Measurements from ENCODE around the gene CNTN5. TPM values are rescaled to one million over a fixed set of nuclear protein-coding genes. Genes with fewer than 3 reads are reported as not detected.
"Not testable (repeated sequence)": the region's sequence is repeated elsewhere in the genome, so short reads cannot be mapped to it uniquely, and the experiment has no call there.

Gene CNTN5
- total RNA-seq, 2 donors from 2014 or later: not detected

DNA sequence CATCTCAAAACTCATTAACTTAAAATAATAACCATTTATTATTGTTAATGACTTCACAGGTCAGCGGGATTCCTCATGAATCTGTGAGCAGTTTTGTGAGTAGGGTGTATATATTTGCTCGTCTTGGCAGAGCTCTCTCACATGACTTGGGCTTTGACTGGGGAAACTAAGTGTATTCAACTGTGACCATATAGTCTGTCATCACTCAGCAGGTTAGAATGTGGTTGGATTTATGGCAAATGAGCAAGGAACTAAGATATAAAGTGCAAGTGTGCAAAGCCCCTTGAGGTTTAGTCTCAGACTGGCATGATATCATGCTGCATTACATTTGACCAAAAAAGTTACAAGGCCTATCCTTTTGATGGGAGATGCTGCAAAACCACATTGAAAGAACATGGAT is 254.8 kb downstream of the CNTN5 start:
- no peaks in the 10 kb centered on the region for H3K36me3 Mint-ChIP-seq (ENCODE audit: low read depth)
- H3K9me3 Mint-ChIP-seq: peaks cover 4% of the 10 kb centered on the region
- no peak overlapping the region for H3K27ac Mint-ChIP-seq
- H3K4me3 Mint-ChIP-seq: no peak overlapping the region
- ATAC-seq (replicated peaks): no peak
- no peaks in the 10 kb centered on the region for H3K27me3 Mint-ChIP-seq
- H3K4me1 Mint-ChIP-seq: no peaks in the 10 kb centered on the region

DNA sequence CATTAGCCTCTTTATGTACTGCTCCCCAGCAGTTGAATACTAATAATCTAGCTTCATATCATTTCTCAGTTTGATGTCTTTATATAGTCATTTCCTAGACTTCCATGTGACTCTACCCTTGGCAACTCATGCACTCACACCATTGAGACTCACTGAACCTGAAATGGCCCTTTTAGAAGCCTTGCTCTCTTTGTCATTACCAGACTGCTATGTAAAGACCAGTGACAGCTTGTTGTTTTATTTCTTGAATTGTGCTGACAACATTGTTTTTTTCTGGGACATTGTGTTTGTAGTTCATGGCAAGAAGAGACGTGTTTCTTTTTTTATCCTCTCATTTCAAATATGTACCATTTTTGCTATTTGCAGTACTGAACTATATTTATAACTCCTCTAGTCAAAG is 256.5 kb downstream of the CNTN5 start:
- no peaks in the 10 kb centered on the region for H3K4me1 Mint-ChIP-seq
- H3K4me3 Mint-ChIP-seq: no peak overlapping the region
- H3K27me3 Mint-ChIP-seq: no peaks in the 10 kb centered on the region
- H3K36me3 Mint-ChIP-seq (ENCODE audit: low read depth): no peaks in the 10 kb centered on the region
- H3K27ac Mint-ChIP-seq: no peak overlapping the region
- H3K9me3 Mint-ChIP-seq: peaks cover 7% of the 10 kb centered on the region
- no peak for ATAC-seq (replicated peaks)

DNA sequence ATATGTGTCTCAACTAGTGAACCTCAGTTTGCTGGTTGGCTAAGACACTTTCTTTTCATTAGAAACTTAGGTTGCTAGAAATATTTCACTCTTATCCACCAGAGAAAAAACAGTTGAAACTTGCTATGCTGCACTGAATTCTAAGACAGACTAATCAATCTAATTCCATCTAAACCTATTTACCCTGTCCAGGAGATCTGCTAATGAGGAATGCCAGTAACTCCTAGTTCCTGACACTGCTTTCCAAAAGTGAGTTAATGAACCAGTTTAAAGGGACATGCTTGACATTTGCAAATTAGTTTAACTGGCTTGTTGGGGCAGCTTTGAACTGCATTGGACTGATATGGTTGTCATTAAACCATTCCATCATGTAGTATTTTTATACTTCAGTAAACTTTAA is 258.5 kb downstream of the CNTN5 start:
- ATAC-seq (replicated peaks): no peak
- H3K27ac Mint-ChIP-seq: no peak overlapping the region

GRCh38 chr11:99281331-99281730 is 260.6 kb downstream of the CNTN5 start:
- H3K27ac Mint-ChIP-seq: no peak overlapping the region
- ATAC-seq (replicated peaks): no peak
- H3K4me3 Mint-ChIP-seq: no peak overlapping the region
- H3K9me3 Mint-ChIP-seq: peaks cover 8% of the 10 kb centered on the region
- H3K27me3 Mint-ChIP-seq: no peaks in the 10 kb centered on the region
- H3K4me1 Mint-ChIP-seq: no peaks in the 10 kb centered on the region
- no peaks in the 10 kb centered on the region for H3K36me3 Mint-ChIP-seq (ENCODE audit: low read depth)

More for the DNA sequence above, 258.5 kb downstream of the CNTN5 start:
- no peaks in the 10 kb centered on the region for H3K4me1 Mint-ChIP-seq
- peaks cover 8% of the 10 kb centered on the region for H3K9me3 Mint-ChIP-seq
- H3K27me3 Mint-ChIP-seq: no peaks in the 10 kb centered on the region
- no peaks in the 10 kb centered on the region for H3K36me3 Mint-ChIP-seq (ENCODE audit: low read depth)
- no peak overlapping the region for H3K4me3 Mint-ChIP-seq

DNA sequence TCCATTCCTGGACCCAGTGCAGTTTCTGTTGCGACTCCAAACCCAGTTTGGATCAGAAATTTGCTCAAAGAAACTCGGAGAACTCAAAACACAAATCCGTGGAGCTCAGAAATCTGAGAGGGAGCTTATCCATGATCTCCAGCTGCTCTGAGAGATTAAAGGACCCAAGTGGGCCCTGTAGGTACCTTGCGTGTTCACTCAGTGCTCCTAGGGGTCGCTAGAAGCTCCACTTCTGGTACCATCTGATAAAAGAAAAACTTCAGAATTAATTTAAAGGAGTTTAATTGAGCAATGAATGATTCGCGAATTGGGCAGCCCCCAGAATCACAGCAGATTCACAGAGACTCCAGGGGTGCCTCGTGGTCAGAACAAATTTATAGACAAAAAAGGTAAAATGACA is 277.2 kb downstream of the CNTN5 start:
- H3K36me3 Mint-ChIP-seq (ENCODE audit: low read depth); H3K4me3 Mint-ChIP-seq; H3K9me3 Mint-ChIP-seq; H3K27me3 Mint-ChIP-seq; H3K4me1 Mint-ChIP-seq; ATAC-seq (replicated peaks); H3K27ac Mint-ChIP-seq: not testable (repeated sequence)

DNA sequence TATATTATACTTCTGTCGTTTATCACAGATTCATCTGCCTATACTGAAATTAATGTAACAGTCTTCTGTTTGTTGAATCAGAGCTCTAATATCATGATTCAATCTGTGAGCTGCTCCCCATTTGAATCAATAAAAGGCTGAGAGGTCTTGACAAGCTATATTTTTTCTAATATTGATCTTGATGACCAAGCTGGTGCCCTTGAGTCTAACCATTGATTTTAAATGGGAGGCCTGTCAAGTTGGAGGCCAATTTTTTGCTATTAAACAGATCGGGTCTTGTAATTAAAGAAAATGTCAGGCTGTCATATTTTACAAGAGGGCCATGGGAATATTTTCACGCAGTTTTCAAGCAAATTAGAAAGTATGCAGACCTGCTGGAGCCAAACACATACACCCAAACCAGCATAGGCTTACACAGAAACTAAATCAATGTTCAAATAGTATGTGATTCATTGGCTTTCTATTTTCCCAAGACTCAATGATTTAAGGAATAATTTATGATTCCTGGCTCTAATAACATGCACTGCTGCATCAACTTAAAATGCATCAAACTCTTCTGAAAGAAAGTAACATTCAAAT is 286.9 kb downstream of the CNTN5 start:
- no peaks in the 10 kb centered on the region for H3K36me3 Mint-ChIP-seq (ENCODE audit: low read depth)
- H3K27ac Mint-ChIP-seq: no peak overlapping the region
- no peaks in the 10 kb centered on the region for H3K4me1 Mint-ChIP-seq
- no peak overlapping the region for H3K4me3 Mint-ChIP-seq
- H3K27me3 Mint-ChIP-seq: no peaks in the 10 kb centered on the region
- no peaks in the 10 kb centered on the region for H3K9me3 Mint-ChIP-seq
- ATAC-seq (replicated peaks): no peak

DNA sequence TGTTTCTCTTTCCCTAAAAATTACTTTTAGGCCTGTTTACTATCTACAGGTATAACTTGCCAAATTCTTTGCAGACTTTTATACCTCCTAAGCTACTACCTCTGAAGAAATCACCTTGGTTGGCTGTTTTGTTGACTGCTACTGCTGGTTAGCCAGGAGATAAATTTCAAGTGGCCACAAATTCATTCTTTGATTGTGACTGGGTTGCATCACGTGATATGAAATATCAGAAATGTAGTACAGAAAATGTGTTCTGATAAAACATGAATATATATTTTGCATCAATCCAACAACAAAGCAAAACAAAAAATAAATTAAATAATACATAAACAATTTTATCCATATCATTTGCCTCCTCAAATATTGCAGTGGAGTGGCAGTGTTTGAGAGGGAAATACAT is 291.1 kb downstream of the CNTN5 start:
- H3K4me3 Mint-ChIP-seq: no peak overlapping the region
- no peaks in the 10 kb centered on the region for H3K36me3 Mint-ChIP-seq (ENCODE audit: low read depth)
- no peaks in the 10 kb centered on the region for H3K27me3 Mint-ChIP-seq
- no peak overlapping the region for H3K27ac Mint-ChIP-seq
- ATAC-seq (replicated peaks): no peak
- no peaks in the 10 kb centered on the region for H3K4me1 Mint-ChIP-seq
- peaks cover under 1% of the 10 kb centered on the region for H3K9me3 Mint-ChIP-seq

GRCh38 chr11:99316776-99317520 is 296.2 kb downstream of the CNTN5 start:
- H3K27ac Mint-ChIP-seq: no peak overlapping the region

GRCh38 chr11:99320769-99321290 is 300.1 kb downstream of the CNTN5 start:
- H3K27ac Mint-ChIP-seq: no peak overlapping the region
- no peaks in the 10 kb centered on the region for H3K4me1 Mint-ChIP-seq
- no peaks in the 10 kb centered on the region for H3K27me3 Mint-ChIP-seq
- peaks cover 19% of the 10 kb centered on the region for H3K9me3 Mint-ChIP-seq
- no peak for ATAC-seq (replicated peaks)
- no peaks in the 10 kb centered on the region for H3K36me3 Mint-ChIP-seq (ENCODE audit: low read depth)
- no peak overlapping the region for H3K4me3 Mint-ChIP-seq

More at GRCh38 chr11:99316776-99317520, 296.2 kb downstream of the CNTN5 start:
- no peak for ATAC-seq (replicated peaks)
- Mint-ChIP-seq H3K36me3 (ENCODE audit: low read depth) (no peaks in the 10 kb centered on the region), H3K4me1 (no peaks in the 10 kb centered on the region), H3K27me3 (no peaks in the 10 kb centered on the region), H3K9me3 (peaks cover 19% of the 10 kb centered on the region), H3K4me3 (no peak overlapping the region)

DNA sequence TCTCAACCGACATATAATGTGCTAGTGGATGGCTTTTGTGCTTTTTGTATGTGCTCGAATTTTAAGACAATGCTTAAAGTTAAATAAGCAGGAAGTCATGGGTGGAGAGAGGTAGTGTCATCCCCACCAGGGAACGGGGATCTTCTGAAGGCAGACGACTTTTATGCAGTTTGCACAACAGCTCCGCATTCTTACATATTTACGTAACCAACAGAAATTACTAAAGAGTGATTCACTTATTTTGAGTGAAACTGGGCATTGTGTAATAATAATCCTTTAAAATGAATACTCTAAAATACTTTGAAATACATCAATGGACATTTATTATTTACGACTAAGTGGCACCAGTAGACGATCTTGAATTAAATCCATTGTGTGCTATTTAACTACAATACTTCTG is 305.1 kb downstream of the CNTN5 start:
- no peak overlapping the region for H3K27ac Mint-ChIP-seq
- no peak for ATAC-seq (replicated peaks)

DNA sequence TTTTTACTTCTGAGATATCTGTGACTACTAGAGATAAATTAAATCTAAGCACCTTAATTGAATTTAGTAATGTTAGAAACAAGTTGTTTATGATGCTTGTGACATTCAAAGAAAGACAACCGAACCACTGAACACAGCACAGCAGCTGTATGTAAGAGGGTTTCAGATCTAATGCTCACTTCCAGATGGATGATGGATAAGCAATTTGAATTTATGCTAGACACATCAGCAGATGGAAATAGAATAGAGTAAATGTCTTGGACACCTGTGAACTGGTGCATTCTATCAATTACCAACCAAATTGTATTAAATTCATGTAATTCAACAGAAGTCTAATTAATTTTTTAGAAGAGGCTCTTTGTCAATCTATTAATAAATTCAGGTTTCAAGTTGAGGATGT is 306.3 kb downstream of the CNTN5 start:
- H3K4me3 Mint-ChIP-seq: no peak overlapping the region
- ATAC-seq (replicated peaks): no peak
- H3K27ac Mint-ChIP-seq: no peak overlapping the region
- H3K27me3 Mint-ChIP-seq: no peaks in the 10 kb centered on the region
- no peaks in the 10 kb centered on the region for H3K36me3 Mint-ChIP-seq (ENCODE audit: low read depth)
- H3K9me3 Mint-ChIP-seq: peaks cover under 1% of the 10 kb centered on the region
- H3K4me1 Mint-ChIP-seq: no peaks in the 10 kb centered on the region

More for the DNA sequence above, 305.1 kb downstream of the CNTN5 start:
- H3K4me1 Mint-ChIP-seq: no peaks in the 10 kb centered on the region
- no peaks in the 10 kb centered on the region for H3K27me3 Mint-ChIP-seq
- no peak overlapping the region for H3K4me3 Mint-ChIP-seq
- H3K9me3 Mint-ChIP-seq: peaks cover 4% of the 10 kb centered on the region
- H3K36me3 Mint-ChIP-seq (ENCODE audit: low read depth): no peaks in the 10 kb centered on the region

DNA sequence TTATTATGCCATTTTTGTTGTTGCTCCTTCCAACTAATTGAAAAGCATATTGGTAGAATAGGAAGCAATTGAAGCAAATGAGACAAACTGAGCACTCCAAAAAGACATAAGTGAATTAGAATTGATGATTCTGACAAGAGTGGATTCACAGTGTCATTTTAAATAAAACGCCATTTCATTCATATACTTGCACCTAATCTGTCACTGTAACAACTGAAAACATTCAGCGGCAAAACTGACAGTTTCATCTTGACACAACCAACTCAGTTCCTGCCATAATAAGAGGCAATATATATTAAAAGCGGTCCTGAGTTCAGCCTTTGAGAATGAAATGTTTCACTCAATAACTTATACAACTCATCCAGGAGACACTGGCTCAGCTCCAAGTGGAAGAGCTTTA is 306.8 kb downstream of the CNTN5 start:
- Mint-ChIP-seq H3K27ac (no peak overlapping the region), H3K9me3 (peaks cover 3% of the 10 kb centered on the region), H3K36me3 (ENCODE audit: low read depth) (no peaks in the 10 kb centered on the region), H3K27me3 (no peaks in the 10 kb centered on the region), H3K4me1 (no peaks in the 10 kb centered on the region), H3K4me3 (no peak overlapping the region)
- ATAC-seq (replicated peaks): no peak

- H3K27me3 Mint-ChIP-seq: no peaks in the 10 kb centered on the region
- no peaks in the 10 kb centered on the region for H3K36me3 Mint-ChIP-seq (ENCODE audit: low read depth)
- ATAC-seq (replicated peaks): no peak
- no peak overlapping the region for H3K27ac Mint-ChIP-seq
- H3K9me3 Mint-ChIP-seq: peaks cover 3% of the 10 kb centered on the region
- H3K4me1 Mint-ChIP-seq: no peaks in the 10 kb centered on the region
- no peak overlapping the region for H3K4me3 Mint-ChIP-seq
Observed at GRCh38 chr11:99333621-99334020, 312.9 kb downstream of the CNTN5 start.

- no peak overlapping the region for H3K4me3 Mint-ChIP-seq
- H3K4me1 Mint-ChIP-seq: no peaks in the 10 kb centered on the region
Observed at GRCh38 chr11:99343117-99343516, 322.4 kb downstream of the CNTN5 start.

GRCh38 chr11:99349151-99349673 is 328.5 kb downstream of the CNTN5 start:
- Mint-ChIP-seq H3K27me3 (no peaks in the 10 kb centered on the region), H3K27ac (no peak overlapping the region), H3K9me3 (peaks cover 13% of the 10 kb centered on the region), H3K4me3 (no peak overlapping the region), H3K36me3 (ENCODE audit: low read depth) (no peaks in the 10 kb centered on the region), H3K4me1 (no peaks in the 10 kb centered on the region)
- ATAC-seq (replicated peaks): no peak

More at GRCh38 chr11:99343117-99343516, 322.4 kb downstream of the CNTN5 start:
- no peaks in the 10 kb centered on the region for H3K27me3 Mint-ChIP-seq
- H3K9me3 Mint-ChIP-seq: peaks cover 12% of the 10 kb centered on the region
- no peak overlapping the region for H3K27ac Mint-ChIP-seq
- no peaks in the 10 kb centered on the region for H3K36me3 Mint-ChIP-seq (ENCODE audit: low read depth)
- no peak for ATAC-seq (replicated peaks)
